Transverse colon (tissue), 4 donors: ENCODE results near the gene TULP3.

Experiments
- POLR2AphosphoS5 ChIP-seq, 3 donors: sonication (generic); formaldehyde crosslinking; IDR thresholded peaks; one replicate each; pipeline ENCODE4 v1.6.1; 2016; ENCODE audit warnings: antibody characterized with exemption in 3 of 3
- TF ChIP-seq, protein P1 (sequence below), 5 experiments: fragments of 200-600 bp in 3 of 5; fragments of 450-650 bp in 2 of 5; sonication (generic) in 3 of 5; IDR thresholded peaks; 1 replicate in 2 of 5; 2 replicates in 3 of 5; pipeline ENCODE4 v1.5.1; 2016 to 2017; ENCODE audit warnings: antibody characterized with exemption in 5 of 5, inconsistent platforms in 3 of 5, mild to moderate bottlenecking in 2 of 5, moderate library complexity in 1 of 5

DNA sequence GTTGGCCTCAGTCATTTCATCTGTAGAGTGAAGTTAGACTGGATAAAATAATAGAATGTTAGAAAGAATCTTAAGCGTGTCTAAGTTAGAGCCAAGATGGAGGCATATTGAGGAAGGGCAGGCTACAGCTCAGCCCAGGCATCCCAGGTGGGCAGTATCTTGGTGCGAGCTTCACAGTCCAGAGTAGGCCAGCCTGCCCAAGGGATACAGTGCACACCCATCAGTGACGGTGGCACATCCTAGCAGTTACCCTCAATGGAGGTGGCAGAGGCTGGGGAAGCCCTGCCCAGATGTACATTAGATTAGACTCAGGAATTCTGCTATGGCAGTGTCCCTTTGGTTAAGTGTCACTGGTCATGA, 21.5 kb downstream of the TULP3 start:
- TF ChIP-seq, protein P1, sequence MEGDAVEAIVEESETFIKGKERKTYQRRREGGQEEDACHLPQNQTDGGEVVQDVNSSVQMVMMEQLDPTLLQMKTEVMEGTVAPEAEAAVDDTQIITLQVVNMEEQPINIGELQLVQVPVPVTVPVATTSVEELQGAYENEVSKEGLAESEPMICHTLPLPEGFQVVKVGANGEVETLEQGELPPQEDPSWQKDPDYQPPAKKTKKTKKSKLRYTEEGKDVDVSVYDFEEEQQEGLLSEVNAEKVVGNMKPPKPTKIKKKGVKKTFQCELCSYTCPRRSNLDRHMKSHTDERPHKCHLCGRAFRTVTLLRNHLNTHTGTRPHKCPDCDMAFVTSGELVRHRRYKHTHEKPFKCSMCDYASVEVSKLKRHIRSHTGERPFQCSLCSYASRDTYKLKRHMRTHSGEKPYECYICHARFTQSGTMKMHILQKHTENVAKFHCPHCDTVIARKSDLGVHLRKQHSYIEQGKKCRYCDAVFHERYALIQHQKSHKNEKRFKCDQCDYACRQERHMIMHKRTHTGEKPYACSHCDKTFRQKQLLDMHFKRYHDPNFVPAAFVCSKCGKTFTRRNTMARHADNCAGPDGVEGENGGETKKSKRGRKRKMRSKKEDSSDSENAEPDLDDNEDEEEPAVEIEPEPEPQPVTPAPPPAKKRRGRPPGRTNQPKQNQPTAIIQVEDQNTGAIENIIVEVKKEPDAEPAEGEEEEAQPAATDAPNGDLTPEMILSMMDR (IDR thresholded peaks at IDR 0.05) = no peak
- no peak for TF ChIP-seq POLR2AphosphoS5 (IDR thresholded peaks at IDR 0.05)
